ENCODE data around the gene IFT43.

The IFT43 gene

GRCh38 chr14:75985618-75986438 is at the start of gene IFT43:
TSS of gene IFT43 (plus strand) at chr14:75985763. CDS start at chr14:75985787, 24 bp downstream.
- DNase-seq (ENCODE audit: low spot score): peak; percentile 90

- no peak for DNase-seq (ENCODE audit: low spot score)
Measured at GRCh38 chr14:75939200-75939599, 46.4 kb upstream of the IFT43 start.

- DNase-seq (ENCODE audit: low spot score): peak; percentile 48
Measured at GRCh38 chr14:75941030-75941429, 44.5 kb upstream of the IFT43 start.

GRCh38 chr14:75944607-75945241 is 40.8 kb upstream of the IFT43 start:
- no peak for DNase-seq (ENCODE audit: low spot score)

- no peak for DNase-seq (ENCODE audit: low spot score)
Measured at GRCh38 chr14:75946785-75947184, 38.8 kb upstream of the IFT43 start.

GRCh38 chr14:75952489-75952888 is 33.1 kb upstream of the IFT43 start:
- DNase-seq (ENCODE audit: low spot score): no peak

GRCh38 chr14:75959031-75959430 is 26.5 kb upstream of the IFT43 start:
- DNase-seq (ENCODE audit: low spot score): no peak

GRCh38 chr14:75960231-75960630 is 25.3 kb upstream of the IFT43 start:
- no peak for DNase-seq (ENCODE audit: low spot score)

GRCh38 chr14:75961662-75962061 is 23.9 kb upstream of the IFT43 start:
- DNase-seq (ENCODE audit: low spot score): no peak

GRCh38 chr14:75967866-75968265 is 17.7 kb upstream of the IFT43 start:
- DNase-seq (ENCODE audit: low spot score): no peak

GRCh38 chr14:75968456-75968855 is 17.1 kb upstream of the IFT43 start:
- DNase-seq (ENCODE audit: low spot score): peak; percentile 88

GRCh38 chr14:75969126-75969525 is 16.4 kb upstream of the IFT43 start:
- DNase-seq (ENCODE audit: low spot score): no peak

- no peak for DNase-seq (ENCODE audit: low spot score)
Measured at GRCh38 chr14:75969891-75970290, 15.7 kb upstream of the IFT43 start.

- DNase-seq (ENCODE audit: low spot score): no peak
Measured at GRCh38 chr14:75970989-75971388, 14.6 kb upstream of the IFT43 start.

GRCh38 chr14:75971509-75971908 is 14.1 kb upstream of the IFT43 start:
- DNase-seq (ENCODE audit: low spot score): no peak

GRCh38 chr14:75972801-75973421 is 12.7 kb upstream of the IFT43 start:
- DNase-seq (ENCODE audit: low spot score): peak; percentile 63

- no peak for DNase-seq (ENCODE audit: low spot score)
Measured at GRCh38 chr14:75976826-75977581, 8.6 kb upstream of the IFT43 start.

GRCh38 chr14:75977582-75977943 is 8.0 kb upstream of the IFT43 start:
- DNase-seq (ENCODE audit: low spot score): no peak

- DNase-seq (ENCODE audit: low spot score): no peak
Measured at GRCh38 chr14:75978249-75978731, 7.3 kb upstream of the IFT43 start.

- DNase-seq (ENCODE audit: low spot score): peak; percentile 79
Measured at GRCh38 chr14:75979071-75979571, 6.4 kb upstream of the IFT43 start.

GRCh38 chr14:75979648-75980565 is 5.7 kb upstream of the IFT43 start:
- no peak for DNase-seq (ENCODE audit: low spot score)
